Large intestine (tissue), 3 donors: ENCODE measurements around the gene MTAP. TPM values are rescaled to one million over a fixed set of nuclear protein-coding genes. Genes with fewer than 3 reads are reported as not detected.

Experiments used
- DNase-seq, 2 donors: peaks; one replicate each; pipeline versions ENCODE4 v3.0.0 to v3.0.0-alpha.2; 2013
- H3K27ac ChIP-seq: one replicate; pipeline ENCODE4 v1.5.1; 2013; ENCODE audit warnings: low read length
- H3K27me3 ChIP-seq: 2 replicates; pipeline ENCODE4 v1.6.1; 2013; ENCODE audit warnings: low read length; ENCODE audit not compliant: control insufficient read depth, insufficient read depth
- H3K36me3 ChIP-seq: 2 replicates; pipeline ENCODE4 v1.6.1; 2013; ENCODE audit warnings: low read length; ENCODE audit not compliant: control insufficient read depth, insufficient read depth
- H3K4me1 ChIP-seq: one replicate; pipeline ENCODE4 v1.6.1; 2013; ENCODE audit warnings: low read length; ENCODE audit not compliant: control insufficient read depth, insufficient read depth
- H3K4me3 ChIP-seq: one replicate; pipeline ENCODE4 v1.5.1; 2013; ENCODE audit warnings: low read length
- H3K9me3 ChIP-seq: one replicate; pipeline ENCODE4 v1.6.1; 2013; ENCODE audit warnings: mild to moderate bottlenecking, low read depth, low read length, moderate library complexity; ENCODE audit not compliant: control insufficient read depth
- WGBS: methylation state at CpG from one replicate; pipeline ENCODE4 v1.1.5; 2013; ENCODE audit warnings: low lambda C conversion rate; ENCODE audit not compliant: insufficient coverage; 5-methylcytosine and 5-hydroxymethylcytosine counted together
- polyA plus RNA-seq: library from polyadenylated mRNA; unstranded; fragments of 120-200 nt; gene quantifications from one replicate; pipeline ENCODE4 v1.2.1, GENCODE V29; 2013

MTAP gene
- polyA plus RNA-seq, 1 donor = 25.1 TPM

- Histone ChIP-seq H3K9me3 (no peaks in the 10 kb centered on the region), H3K36me3 (peaks cover 27% of the 10 kb centered on the region), H3K4me3 (no peak overlapping the region), H3K27me3 (no peaks in the 10 kb centered on the region), H3K4me1 (no peaks in the 10 kb centered on the region), H3K27ac (no peak overlapping the region)
- DNase-seq = no peak
- WGBS = 100% methylated on average over 1 of the region's 1 CpG
Observed at GRCh38 chr9:21862871-21863270, 60.4 kb downstream of the MTAP start.

- Histone ChIP-seq H3K9me3 (no peaks in the 10 kb centered on the region), H3K27me3 (no peaks in the 10 kb centered on the region), H3K4me1 (no peaks in the 10 kb centered on the region), H3K4me3 (no peak overlapping the region), H3K27ac (no peak overlapping the region), H3K36me3 (peaks cover 18% of the 10 kb centered on the region)
- no CpG with 5 or more reads among the region's 5 CpGs for WGBS
- no peak for DNase-seq
Observed at GRCh38 chr9:21864505-21864904, 62.1 kb downstream of the MTAP start.

- WGBS = 100% methylated on average over 1 of the region's 1 CpG
- H3K4me3 ChIP-seq = no peak overlapping the region
- no peaks in the 10 kb centered on the region for H3K9me3 ChIP-seq
- no peak overlapping the region for H3K27ac ChIP-seq
- H3K27me3 ChIP-seq = no peaks in the 10 kb centered on the region
- no peak for DNase-seq
- peaks cover 16% of the 10 kb centered on the region for H3K36me3 ChIP-seq
- no peaks in the 10 kb centered on the region for H3K4me1 ChIP-seq
Observed at GRCh38 chr9:21866302-21866701, 63.9 kb downstream of the MTAP start.

- Histone ChIP-seq H3K4me1 (no peaks in the 10 kb centered on the region), H3K36me3 (peaks cover 4% of the 10 kb centered on the region), H3K9me3 (peaks cover under 1% of the 10 kb centered on the region), H3K27ac (no peak overlapping the region), H3K27me3 (no peaks in the 10 kb centered on the region), H3K4me3 (no peak overlapping the region)
- 87% methylated on average over 3 of the region's 3 CpGs for WGBS
- DNase-seq = no peak
Observed at GRCh38 chr9:21871256-21871975, 69.0 kb downstream of the MTAP start.

- peaks cover 4% of the 10 kb centered on the region for H3K36me3 ChIP-seq
- WGBS = 20% methylated on average over 1 of the region's 1 CpG
- H3K27me3 ChIP-seq = no peaks in the 10 kb centered on the region
- H3K4me1 ChIP-seq = no peaks in the 10 kb centered on the region
- H3K27ac ChIP-seq = no peak overlapping the region
- no peak for DNase-seq
- H3K9me3 ChIP-seq = peaks cover 4% of the 10 kb centered on the region
- H3K4me3 ChIP-seq = no peak overlapping the region
Observed at GRCh38 chr9:21872696-21873095, 70.3 kb downstream of the MTAP start.

GRCh38 chr9:21873540-21874221 lies 71.2 kb downstream of the MTAP start:
- 90% methylated on average over 4 of the region's 6 CpGs for WGBS
- Histone ChIP-seq H3K27ac (no peak overlapping the region), H3K9me3 (peaks cover 4% of the 10 kb centered on the region), H3K27me3 (no peaks in the 10 kb centered on the region), H3K36me3 (peaks cover 1% of the 10 kb centered on the region), H3K4me1 (no peaks in the 10 kb centered on the region), H3K4me3 (no peak overlapping the region)
- DNase-seq = no peak

- Histone ChIP-seq H3K27me3 (no peaks in the 10 kb centered on the region), H3K27ac (no peak overlapping the region), H3K4me1 (no peaks in the 10 kb centered on the region), H3K4me3 (no peak overlapping the region), H3K36me3 (peaks cover 4% of the 10 kb centered on the region), H3K9me3 (peaks cover 9% of the 10 kb centered on the region)
- no peak for DNase-seq
- 100% methylated on average over 3 of the region's 4 CpGs for WGBS
Observed at GRCh38 chr9:21875893-21876292, 73.5 kb downstream of the MTAP start.

- no peaks in the 10 kb centered on the region for H3K4me1 ChIP-seq
- H3K9me3 ChIP-seq = peaks cover 10% of the 10 kb centered on the region
- H3K4me3 ChIP-seq = no peak overlapping the region
- H3K27ac ChIP-seq = no peak overlapping the region
- DNase-seq = peak in 1 of 2 donors; percentile 4
- H3K27me3 ChIP-seq = no peaks in the 10 kb centered on the region
- WGBS = 100% methylated on average over 1 of the region's 3 CpGs
- H3K36me3 ChIP-seq = peaks cover 4% of the 10 kb centered on the region
Observed at GRCh38 chr9:21883642-21884041, 81.2 kb downstream of the MTAP start.

- Histone ChIP-seq H3K9me3 (peaks cover 20% of the 10 kb centered on the region), H3K27ac (no peak overlapping the region), H3K4me3 (no peak overlapping the region), H3K27me3 (no peaks in the 10 kb centered on the region), H3K4me1 (no peaks in the 10 kb centered on the region), H3K36me3 (peaks cover 12% of the 10 kb centered on the region)
- no peak for DNase-seq
- no CpG with 5 or more reads among the region's 1 CpG for WGBS
Observed at GRCh38 chr9:21889673-21890072, 87.2 kb downstream of the MTAP start.

- no peak overlapping the region for H3K27ac ChIP-seq
- H3K27me3 ChIP-seq = no peaks in the 10 kb centered on the region
- peaks cover 23% of the 10 kb centered on the region for H3K9me3 ChIP-seq
- DNase-seq = no peak
- no peaks in the 10 kb centered on the region for H3K4me1 ChIP-seq
- 100% methylated on average over 1 of the region's 5 CpGs for WGBS
- peaks cover 12% of the 10 kb centered on the region for H3K36me3 ChIP-seq
- H3K4me3 ChIP-seq = no peak overlapping the region
Observed at GRCh38 chr9:21890696-21891095, 88.3 kb downstream of the MTAP start.
